ENCODE results near the gene HIPK2. TPM values are rescaled to one million over a fixed set of nuclear protein-coding genes. Genes with fewer than 3 reads are reported as not detected.

The HIPK2 gene
- total RNA-seq, 1 experiment from 2014 or later = 19.4 TPM

DNA sequence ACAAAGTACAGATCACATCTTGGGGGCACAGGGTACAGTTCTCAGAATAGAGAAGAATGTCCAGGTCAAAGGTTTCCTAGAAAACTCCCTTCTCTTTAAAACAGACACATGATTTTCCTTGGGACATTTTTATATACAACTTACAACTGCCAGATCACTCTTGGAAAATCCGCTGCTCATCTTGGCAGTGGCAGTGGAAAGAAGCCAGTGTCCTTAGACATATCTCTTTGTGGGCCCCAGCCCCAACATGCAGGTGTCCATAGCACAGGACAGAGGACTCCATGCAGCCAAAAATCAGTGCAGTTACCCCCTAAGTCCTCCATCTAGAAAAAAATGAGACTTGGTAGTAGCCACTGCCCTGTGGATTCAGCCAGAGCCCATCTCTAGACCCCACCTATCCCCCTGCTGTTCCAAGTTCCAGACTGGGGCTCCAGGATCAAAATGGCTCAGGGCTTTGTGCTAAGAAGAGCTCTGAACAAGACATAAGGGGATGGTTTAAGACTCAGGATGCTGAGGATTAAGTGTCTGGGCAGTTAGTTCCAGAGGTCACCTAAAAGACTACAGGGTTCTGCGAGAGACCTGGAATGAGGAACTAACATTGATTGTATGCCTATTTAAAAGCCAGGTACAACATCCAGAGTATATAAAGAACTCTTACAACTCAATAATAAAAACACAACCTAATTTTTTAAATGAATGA lies 34.4 kb downstream of the HIPK2 start:
- in situ Hi-C loops (cut with HindIII; ENCODE audit: low pct_unique_long_range_greater_than_20kb, low sequenced_read_pairs) = no loop called here

GRCh38 chr7:139741789-139742344 lies 35.9 kb downstream of the HIPK2 start:
- in situ Hi-C loops (cut with HindIII; ENCODE audit: low pct_unique_long_range_greater_than_20kb, low sequenced_read_pairs) = no loop called here
- no peak for DNase-seq (ENCODE audit: low read depth)

More for the DNA sequence above, 34.4 kb downstream of the HIPK2 start:
- DNase-seq (ENCODE audit: low read depth) = no peak

DNA sequence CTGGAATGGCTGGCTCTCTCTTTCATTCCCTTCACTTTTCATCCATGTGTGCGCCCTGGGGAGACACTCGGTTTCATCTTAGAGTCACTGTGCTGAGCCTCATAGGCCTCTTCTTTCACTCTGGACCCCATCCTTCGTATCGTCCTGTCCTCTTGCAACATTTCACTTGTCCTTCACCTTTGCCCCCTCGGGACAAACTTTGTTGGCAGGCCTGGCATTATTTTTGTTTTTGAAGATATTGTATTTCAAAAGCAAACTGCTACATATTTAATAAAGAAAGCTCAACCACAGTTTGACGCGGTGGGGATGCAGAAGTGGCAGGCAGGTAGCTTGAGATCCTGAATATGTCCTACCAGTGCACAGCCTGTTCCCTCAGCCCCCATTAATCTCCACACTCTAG lies 36.6 kb downstream of the HIPK2 start:
- in situ Hi-C loops (cut with HindIII; ENCODE audit: low pct_unique_long_range_greater_than_20kb, low sequenced_read_pairs) = no loop called here
- DNase-seq (ENCODE audit: low read depth) = no peak

- DNase-seq (ENCODE audit: low read depth) = no peak
- in situ Hi-C loops (cut with HindIII; ENCODE audit: low pct_unique_long_range_greater_than_20kb, low sequenced_read_pairs) = no loop called here
Measured at GRCh38 chr7:139739863-139740597, 37.8 kb downstream of the HIPK2 start.

- no peak for DNase-seq (ENCODE audit: low read depth)
- in situ Hi-C loops (cut with HindIII; ENCODE audit: low pct_unique_long_range_greater_than_20kb, low sequenced_read_pairs) = no loop called here
Measured at GRCh38 chr7:139738772-139739171, 39.0 kb downstream of the HIPK2 start.

DNA sequence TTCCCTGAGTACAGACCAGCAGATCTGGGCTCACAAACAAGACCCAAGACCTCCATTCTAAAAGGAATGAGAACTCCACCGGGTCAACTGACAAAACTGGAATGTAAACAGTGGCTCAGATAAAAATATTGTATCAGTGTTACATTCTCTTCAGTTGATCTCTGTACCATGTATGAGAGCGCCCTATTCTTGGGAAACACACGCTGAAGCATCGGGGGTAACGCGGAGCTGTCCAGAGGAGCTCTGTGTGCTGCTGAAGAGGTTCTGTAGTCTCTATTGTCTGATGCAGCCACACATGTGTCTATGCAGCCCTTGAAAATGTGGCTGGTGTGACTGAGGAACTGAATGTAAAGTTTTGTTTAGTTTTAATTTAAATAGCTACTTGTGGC lies 39.7 kb downstream of the HIPK2 start:
- DNase-seq (ENCODE audit: low read depth) = no peak
- in situ Hi-C loops (cut with HindIII; ENCODE audit: low pct_unique_long_range_greater_than_20kb, low sequenced_read_pairs) = no loop called here

GRCh38 chr7:139737221-139738100 lies 40.3 kb downstream of the HIPK2 start:
- in situ Hi-C loops (cut with HindIII; ENCODE audit: low pct_unique_long_range_greater_than_20kb, low sequenced_read_pairs) = no loop called here
- no peak for DNase-seq (ENCODE audit: low read depth)

DNA sequence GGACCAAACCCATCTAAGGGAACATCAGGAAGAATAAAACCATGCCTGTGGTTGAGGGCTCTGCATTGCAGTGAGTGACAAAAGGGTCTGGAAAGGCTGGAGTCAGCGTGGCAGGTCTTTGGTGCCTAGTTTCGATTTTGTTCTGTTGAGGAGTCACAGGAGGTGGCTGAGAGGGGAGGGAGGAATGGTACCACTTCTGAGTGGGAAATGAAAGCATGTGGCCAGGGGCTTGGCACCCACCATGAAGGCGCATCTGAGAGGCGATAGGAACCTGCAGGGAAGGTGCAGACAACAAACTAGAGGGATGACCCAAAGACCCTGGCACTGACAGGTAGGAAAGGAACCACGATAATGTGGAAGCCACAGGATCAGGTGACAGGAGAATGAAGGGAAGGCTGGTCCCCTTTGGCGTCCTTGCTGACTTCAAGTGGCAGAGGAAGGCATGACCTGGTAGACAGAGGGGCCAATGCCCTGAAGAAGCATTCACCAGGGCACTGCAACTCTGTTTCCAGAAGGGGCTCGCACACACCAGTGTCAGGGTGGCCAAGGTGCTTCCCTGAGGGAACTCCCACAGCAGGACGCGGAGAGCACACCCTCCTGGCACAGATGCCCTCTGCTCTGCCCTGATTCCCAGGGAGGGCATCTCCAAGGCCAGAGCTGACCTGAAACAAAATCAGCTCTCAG lies 41.7 kb downstream of the HIPK2 start:
- DNase-seq (ENCODE audit: low read depth) = no peak
- in situ Hi-C loops (cut with HindIII; ENCODE audit: low pct_unique_long_range_greater_than_20kb, low sequenced_read_pairs) = no loop called here

DNA sequence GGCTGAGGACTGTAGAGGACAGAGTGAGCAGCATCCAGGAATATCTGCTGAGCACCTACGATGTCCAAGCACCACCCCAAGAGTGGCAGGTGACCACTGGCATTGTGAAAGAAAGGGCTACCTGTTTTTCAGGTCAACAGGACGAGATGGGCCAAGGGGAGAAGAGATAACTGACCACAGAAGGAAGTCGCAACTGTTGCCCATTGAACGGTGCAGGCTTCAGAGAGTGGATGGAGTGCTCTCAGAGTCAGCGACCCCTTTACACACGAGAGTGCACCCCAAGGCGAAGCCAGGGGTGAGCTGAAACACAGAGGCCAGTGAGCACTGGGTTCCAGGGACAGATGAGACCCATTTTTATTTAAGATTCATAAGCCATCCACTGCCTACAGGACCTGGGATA lies 42.3 kb downstream of the HIPK2 start:
- in situ Hi-C loops (cut with HindIII; ENCODE audit: low pct_unique_long_range_greater_than_20kb, low sequenced_read_pairs) = no loop called here
- no peak for DNase-seq (ENCODE audit: low read depth)

DNA sequence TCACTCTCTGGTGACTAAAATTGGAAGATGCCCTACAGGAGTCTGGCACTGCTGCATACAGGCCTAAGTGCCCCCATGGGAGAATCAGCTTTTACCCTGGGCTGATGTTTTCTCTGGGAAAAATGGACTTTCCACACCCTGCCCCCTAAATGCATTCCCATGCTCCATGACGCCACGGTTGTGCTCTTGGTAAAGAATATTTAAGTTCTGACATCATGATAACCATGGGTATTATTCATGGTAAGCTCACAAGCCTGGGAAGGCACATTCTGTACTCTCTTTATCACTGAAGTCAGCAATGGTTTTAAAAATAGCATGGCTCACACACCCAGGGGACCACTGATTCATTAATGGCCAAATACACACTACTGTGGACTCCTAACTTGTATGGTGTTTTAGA lies 43.4 kb downstream of the HIPK2 start:
- in situ Hi-C loops (cut with HindIII; ENCODE audit: low pct_unique_long_range_greater_than_20kb, low sequenced_read_pairs) = no loop called here
- no peak for DNase-seq (ENCODE audit: low read depth)

DNA sequence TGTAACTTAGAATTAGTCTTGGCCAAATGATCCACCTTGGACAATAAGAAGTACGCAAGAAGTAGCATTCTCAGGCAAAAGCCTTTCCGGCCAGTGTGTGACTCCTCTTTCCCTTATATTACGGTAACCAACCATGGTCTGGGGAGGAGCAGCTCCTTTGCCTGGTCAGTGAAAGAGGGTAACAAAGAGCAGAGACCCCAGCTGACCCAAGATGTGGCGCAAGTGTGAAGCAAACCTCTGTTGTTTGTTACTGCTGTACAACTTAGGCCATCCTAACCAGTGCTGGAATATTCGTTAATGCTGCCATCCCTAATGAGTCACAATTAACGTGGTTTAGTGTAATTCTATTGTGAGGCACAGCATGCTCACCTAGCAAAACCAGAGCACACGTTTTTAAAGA lies 44.0 kb downstream of the HIPK2 start:
- no peak for DNase-seq (ENCODE audit: low read depth)
- in situ Hi-C loops (cut with HindIII; ENCODE audit: low pct_unique_long_range_greater_than_20kb, low sequenced_read_pairs) = no loop called here

GRCh38 chr7:139732471-139733167 lies 45.2 kb downstream of the HIPK2 start:
- DNase-seq (ENCODE audit: low read depth) = no peak
- in situ Hi-C loops (cut with HindIII; ENCODE audit: low pct_unique_long_range_greater_than_20kb, low sequenced_read_pairs) = no loop called here

DNA sequence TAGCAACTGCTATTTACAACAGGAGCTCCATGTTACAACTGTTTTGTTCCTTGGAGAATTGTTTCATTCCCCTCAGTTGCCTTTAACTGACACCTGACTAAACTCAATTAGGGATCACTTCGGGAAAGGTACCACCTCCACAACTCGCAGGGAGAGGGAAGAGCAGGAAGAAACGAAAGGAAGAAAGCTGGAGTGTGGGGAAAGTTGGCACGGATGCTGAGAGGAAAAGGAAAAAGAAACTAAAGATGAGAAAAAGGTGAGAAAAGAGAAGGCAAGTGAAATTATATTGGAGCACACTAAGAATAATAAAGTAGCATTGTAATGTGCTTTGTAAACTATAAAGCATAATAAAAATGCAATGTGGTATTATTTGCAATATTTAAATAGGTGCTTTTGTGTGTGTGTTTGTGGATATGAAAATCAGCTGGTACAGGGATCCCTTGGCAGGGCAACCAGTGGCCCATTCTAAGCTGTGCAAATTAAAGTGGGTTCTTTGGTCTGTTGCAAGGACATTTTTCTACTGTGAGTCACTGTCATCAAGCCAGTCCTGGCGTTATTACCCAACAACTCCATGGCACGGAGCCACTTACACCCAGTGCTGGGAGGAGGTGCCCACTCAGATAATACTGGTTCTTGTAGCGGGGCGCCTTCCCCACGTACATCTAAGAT lies 45.9 kb downstream of the HIPK2 start:
- in situ Hi-C loops (cut with HindIII; ENCODE audit: low pct_unique_long_range_greater_than_20kb, low sequenced_read_pairs) = no loop called here
- DNase-seq (ENCODE audit: low read depth) = peak; percentile 79

GRCh38 chr7:139730746-139731612 lies 46.8 kb downstream of the HIPK2 start:
- DNase-seq (ENCODE audit: low read depth) = no peak
- in situ Hi-C loops (cut with HindIII; ENCODE audit: low pct_unique_long_range_greater_than_20kb, low sequenced_read_pairs) = no loop called here

- in situ Hi-C loops (cut with HindIII; ENCODE audit: low pct_unique_long_range_greater_than_20kb, low sequenced_read_pairs) = no loop called here
- no peak for DNase-seq (ENCODE audit: low read depth)
Measured at GRCh38 chr7:139728203-139728602, 49.6 kb downstream of the HIPK2 start.

GRCh38 chr7:139727151-139727705 lies 50.6 kb downstream of the HIPK2 start:
- DNase-seq (ENCODE audit: low read depth) = no peak
- in situ Hi-C loops (cut with HindIII; ENCODE audit: low pct_unique_long_range_greater_than_20kb, low sequenced_read_pairs) = no loop called here
